Astrocyte of the spinal cord (primary cell): ENCODE results near the gene CES1.
"Not testable (repeated sequence)": the region's sequence is repeated elsewhere in the genome, so short reads cannot be mapped to it uniquely, and the experiment has no call there.

Experiments used
- DNase-seq: peaks from one replicate; pipeline ENCODE4 v3.0.0; 2011; ENCODE audit warnings: low read depth, low spot score
- H3K4me3 ChIP-seq: 2 replicates; pipeline ENCODE4 v1.5.1; 2011; ENCODE audit warnings: low read depth, mild to moderate bottlenecking, low read length, moderate library complexity
- CTCF ChIP-seq: IDR thresholded peaks from 2 replicates; pipeline ENCODE4 v1.5.1; 2012; ENCODE audit warnings: low read depth, mild to moderate bottlenecking, low read length, inconsistent platforms
- in situ Hi-C: cut with HindIII; loops from 2 replicates; pipeline ENCODE4 v1.10.0; 2017; ENCODE audit warnings: low sequenced_read_pairs

The CES1 gene

GRCh38 chr16:55834049-55834448, 1.2 kb upstream of the CES1 start:
- no peak overlapping the region for H3K4me3 ChIP-seq

DNA sequence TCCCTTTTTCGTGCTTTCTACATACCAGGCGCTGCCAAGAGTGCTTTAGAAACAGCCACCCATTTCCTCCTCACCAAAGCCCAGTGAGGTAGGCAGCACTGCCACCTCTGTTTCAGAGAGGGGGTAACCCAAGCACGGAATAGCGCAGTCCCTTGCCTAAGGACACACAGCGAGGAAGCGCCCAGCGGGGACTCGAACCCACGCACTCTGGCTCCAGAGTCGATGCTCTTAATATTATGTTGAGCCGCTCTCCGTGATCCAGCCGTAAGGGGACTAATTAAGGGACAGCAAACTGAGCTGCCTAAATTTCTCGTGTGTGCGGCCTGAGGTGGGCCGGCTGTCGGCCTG, 497 bp downstream of the CES1 start:
- no peak overlapping the region for H3K4me3 ChIP-seq
- in situ Hi-C loops: no loop called here
- DNase-seq: no peak
- no peak for TF ChIP-seq CTCF

More at GRCh38 chr16:55834049-55834448, 1.2 kb upstream of the CES1 start:
- in situ Hi-C loops: no loop called here
- TF ChIP-seq CTCF: no peak
- no peak for DNase-seq

DNA sequence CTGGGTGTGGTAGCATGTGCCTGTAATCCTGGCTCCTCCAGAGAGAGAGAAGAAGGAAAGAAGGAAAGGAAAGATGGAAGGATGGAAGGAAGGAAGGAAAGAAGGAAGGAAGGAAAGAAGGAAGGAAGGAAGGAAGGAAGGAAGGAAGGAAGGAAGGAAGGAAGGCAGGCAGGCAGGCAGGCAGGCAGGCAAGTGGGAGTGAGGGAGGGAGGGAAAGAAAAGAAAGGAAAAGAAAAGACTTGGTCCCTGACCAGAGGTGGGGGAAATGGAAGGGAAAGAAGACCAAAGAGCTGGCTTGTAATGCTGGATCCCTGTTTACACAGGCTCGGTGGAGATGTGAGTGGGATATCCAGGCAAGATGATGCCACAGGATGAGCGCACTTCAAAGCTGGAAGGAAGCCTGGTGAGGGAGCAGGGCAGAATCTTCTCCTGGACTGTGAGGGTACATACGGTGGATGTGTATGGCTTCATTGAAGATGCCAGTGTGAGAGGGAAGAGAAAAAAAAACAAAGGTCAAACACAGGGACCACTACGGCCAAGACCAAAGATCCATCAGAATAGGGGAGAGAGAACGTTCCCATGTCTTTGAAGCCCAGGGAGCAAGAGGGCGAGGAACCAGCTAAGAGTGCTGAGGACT, 2.1 kb downstream of the CES1 start:
- no peak for DNase-seq
- no peak for TF ChIP-seq CTCF
- no peak overlapping the region for H3K4me3 ChIP-seq
- in situ Hi-C loops: no loop called here

DNA sequence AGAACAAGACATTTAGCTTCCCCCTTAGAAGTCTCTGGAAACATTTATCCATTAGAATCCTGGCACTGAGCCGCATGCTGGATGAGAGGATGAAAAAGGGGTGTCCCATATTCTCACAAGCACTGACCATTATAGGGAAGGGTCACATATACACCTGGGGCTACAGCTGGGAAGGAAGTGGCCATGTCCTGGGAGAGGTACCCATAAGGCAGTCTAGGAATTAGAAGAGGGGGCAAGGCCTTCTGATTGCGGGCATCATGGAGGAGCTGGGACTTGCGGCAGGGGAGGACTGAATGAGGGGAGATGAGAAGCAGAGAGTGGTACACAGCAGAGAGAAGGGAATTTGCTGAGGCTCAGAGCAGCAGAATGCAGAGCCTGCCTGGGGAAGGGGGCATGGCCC, 3.7 kb downstream of the CES1 start:
- DNase-seq, in situ Hi-C loops, H3K4me3 ChIP-seq: not testable (repeated sequence)

DNA sequence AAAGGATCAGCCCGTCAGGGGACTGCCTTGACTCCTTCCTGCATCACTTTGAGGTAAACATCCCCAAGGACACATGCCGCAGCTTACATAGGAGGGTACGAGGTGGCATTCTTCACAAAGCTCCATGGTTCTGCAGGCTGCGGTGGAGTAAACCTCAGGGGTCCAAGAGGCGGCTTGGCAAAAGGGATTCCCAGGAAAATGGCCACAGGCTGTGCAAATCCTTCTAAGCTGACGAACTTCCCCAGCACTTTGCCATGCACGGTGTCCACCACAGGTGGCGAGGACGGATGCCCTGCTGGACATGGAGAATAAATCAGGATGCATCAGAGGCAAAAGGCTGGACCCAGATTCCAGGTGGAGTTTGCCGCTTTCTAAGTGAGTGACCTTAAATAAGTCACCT, 4.2 kb downstream of the CES1 start:
- TF ChIP-seq CTCF: no peak
- H3K4me3 ChIP-seq: no peak overlapping the region
- in situ Hi-C loops: no loop called here
- DNase-seq: no peak

DNA sequence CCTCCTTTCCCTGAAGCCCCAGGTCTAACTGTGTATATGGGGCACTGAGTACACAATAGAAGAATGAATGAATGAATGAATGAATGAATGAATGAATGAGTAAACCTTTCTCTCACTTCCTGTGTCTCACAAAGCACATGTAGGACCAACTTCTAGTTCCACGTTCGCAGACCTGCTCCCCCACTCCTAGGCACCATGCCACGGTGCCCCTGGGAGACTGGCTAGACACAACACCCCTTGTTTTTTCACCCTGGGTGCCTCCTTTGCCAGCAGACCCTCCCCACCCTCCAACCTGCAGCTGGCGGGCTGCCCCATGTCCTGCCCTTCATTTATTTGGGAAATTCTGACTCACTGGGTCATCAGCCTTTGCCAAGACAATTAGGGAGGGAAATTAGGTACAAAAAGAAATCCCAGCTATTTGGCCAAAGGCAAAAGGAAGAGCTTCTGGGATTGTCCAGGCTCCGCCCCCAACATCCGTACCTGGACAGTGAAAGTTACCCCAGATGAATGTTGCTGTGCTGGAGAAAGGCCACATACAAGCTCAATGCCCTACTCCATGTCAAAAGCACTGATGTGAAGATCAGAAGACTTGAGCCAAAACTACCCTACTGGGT, 7.7 kb downstream of the CES1 start:
- in situ Hi-C loops: no loop called here
- DNase-seq: no peak
- no peak for TF ChIP-seq CTCF
- no peak overlapping the region for H3K4me3 ChIP-seq

GRCh38 chr16:55824473-55825000, 8.4 kb downstream of the CES1 start:
- H3K4me3 ChIP-seq: no peak overlapping the region
- in situ Hi-C loops: no loop called here
- no peak for TF ChIP-seq CTCF
- DNase-seq: no peak
